HepG2 (cell line): Measurements from ENCODE around the gene CMAS. TPM values are rescaled to one million over a fixed set of nuclear protein-coding genes. Genes with fewer than 3 reads are reported as not detected.

ENCODE experiments used
- ATAC-seq: fragments of 200-7000 bp; cut with Tn5 transposase; 3 replicates; pipeline ENCODE4 v1.9.1; 2020; ENCODE audit warnings: mild to moderate bottlenecking, moderate library complexity
- BruUV-seq: library from RNA; stranded (reverse); fragments of 400-500 nt; replicated peaks from 2 replicates; lab custom pipeline; 2021; lab: Mats Ljungman, UMichigan
- CTCF ChIA-PET: fragments of 300-600 bp; formaldehyde crosslinking; extraction: SDS; loops from one replicate; lab custom pipeline; 2021; ENCODE audit warnings: low total read pairs, inconsistent platforms, low intra/inter-chr PET ratio; lab: Yijun Ruan, JAX
- POLR2A ChIA-PET: fragments of 350-600 bp; sonication (Branson Sonifier 250); formaldehyde crosslinking; loops from one replicate; lab custom pipeline; 2020; ENCODE audit warnings: antibody characterized with exemption, inconsistent platforms; lab: Yijun Ruan, JAX
- DNase-seq: peaks from one replicate; pipeline ENCODE4 v3.0.0-alpha.2; 2015; ENCODE audit warnings: low spot score
- FAIRE-seq: peaks from 3 replicates; lab custom pipeline; 2011; peaks lifted over from hg19 to GRCh38; lab: Jason Lieb, UNC
- H2AFZ ChIP-seq: one replicate; pipeline ENCODE4 v1.6.1; 2011; ENCODE audit warnings: low read length, inconsistent platforms
- H3K27ac ChIP-seq: fragments of 300-600 bp; 3 replicates; pipeline ENCODE4 v1.8.0; 2011; ENCODE audit warnings: mixed run types, mild to moderate bottlenecking, mixed read lengths, low read length, inconsistent platforms; ENCODE audit not compliant: insufficient read depth; ENCODE audit errors: extremely low read length
- H3K27me3 ChIP-seq, 2 experiments: fragments of 200-600 bp in 1 of 2; 2 replicates in 1 of 2; 3 replicates in 1 of 2; pipeline versions ENCODE4 v1.6.0 to v1.8.0; 2011; ENCODE audit warnings: low read length in 2 of 2, mild to moderate bottlenecking in 2 of 2, moderate library complexity in 2 of 2, inconsistent platforms in 1 of 2; ENCODE audit not compliant: insufficient read depth in 2 of 2, control insufficient read depth in 1 of 2
- H3K36me3 ChIP-seq, 2 experiments: fragments of 200-600 bp in 1 of 2; replicated peaks in 1 of 2; 2 replicates in 1 of 2; 3 replicates in 1 of 2; pipeline versions ENCODE4 v1.5.1 to v1.8.0; 2011; ENCODE audit warnings: low read length in 2 of 2, inconsistent platforms in 1 of 2; ENCODE audit not compliant: insufficient read depth in 2 of 2, control insufficient read depth in 1 of 2
- H3K4me1 ChIP-seq: 2 replicates; pipeline ENCODE4 v1.5.1; 2012; ENCODE audit warnings: low read length, inconsistent platforms; ENCODE audit not compliant: insufficient read depth
- H3K4me2 ChIP-seq: 2 replicates; pipeline ENCODE4 v1.6.0; 2011; ENCODE audit warnings: low read depth, low read length, inconsistent platforms
- H3K4me3 ChIP-seq, 3 experiments: fragments of 200-600 bp in 1 of 3; sonication (generic), shearing (Covaris generic) in 1 of 3; replicated peaks in 1 of 3; 2 replicates each; pipeline ENCODE4 v1.5.1; 2011 to 2016; ENCODE audit warnings: low read length in 3 of 3, inconsistent platforms in 2 of 3, low read depth in 2 of 3, mild to moderate bottlenecking in 2 of 3, control low read depth in 1 of 3, mixed read lengths in 1 of 3; ENCODE audit not compliant: insufficient read depth in 1 of 3
- H3K79me2 ChIP-seq: one replicate; pipeline ENCODE4 v1.6.1; 2011; ENCODE audit warnings: low read length, inconsistent platforms; ENCODE audit not compliant: insufficient read depth
- H3K9ac ChIP-seq: 2 replicates; pipeline ENCODE4 v1.6.0; 2011; ENCODE audit warnings: mild to moderate bottlenecking, low read depth, low read length, inconsistent platforms; ENCODE audit not compliant: insufficient read depth
- H3K9me3 ChIP-seq: 2 replicates; pipeline ENCODE4 v1.5.1; 2012; ENCODE audit warnings: mild to moderate bottlenecking, low read length
- H4K20me1 ChIP-seq: 2 replicates; pipeline ENCODE4 v1.6.0; 2011; ENCODE audit warnings: inconsistent platforms, mild to moderate bottlenecking, low read length, moderate library complexity; ENCODE audit not compliant: insufficient read depth
- ATM ChIP-seq: fragments of 450-650 bp; IDR thresholded peaks from 2 replicates; pipeline ENCODE4 v1.7.1; 2017; ENCODE audit warnings: mild to moderate bottlenecking, borderline replicate concordance
- CEBPB ChIP-seq: IDR thresholded peaks from 2 replicates; pipeline ENCODE4 v1.6.1; 2011; ENCODE audit warnings: low read depth, low read length, improper control_type of control experiment, borderline replicate concordance
- CENPBD1 ChIP-seq: sonication (generic); formaldehyde crosslinking; IDR thresholded peaks from 2 replicates; pipeline ENCODE4 v1.8.0; 2022; ENCODE audit warnings: missing genetic modification reagents, low read depth, mild to moderate bottlenecking, borderline replicate concordance
- GMEB2 ChIP-seq: IDR thresholded peaks from 2 replicates; pipeline ENCODE4 v1.6.1; 2016; ENCODE audit warnings: missing biosample characterization, missing genetic modification reagents, low read depth
- IRF9 ChIP-seq: sonication (generic); formaldehyde crosslinking; IDR thresholded peaks from 2 replicates; pipeline ENCODE4 v1.8.0; 2022; ENCODE audit warnings: missing genetic modification reagents, mild to moderate bottlenecking, borderline replicate concordance
- MIER2 ChIP-seq: IDR thresholded peaks from 2 replicates; pipeline ENCODE4 v1.6.1; 2016; ENCODE audit warnings: missing biosample characterization, missing genetic modification reagents
- MYC ChIP-seq: sonication (generic); formaldehyde crosslinking; IDR thresholded peaks from 2 replicates; pipeline ENCODE4 v1.9.0; 2021; ENCODE audit warnings: missing genetic modification reagents, borderline replicate concordance
- MZF1 ChIP-seq: sonication (generic); formaldehyde crosslinking; IDR thresholded peaks from 2 replicates; pipeline ENCODE4 v1.8.1; 2023; ENCODE audit warnings: mild to moderate bottlenecking, missing genetic modification reagents, borderline replicate concordance
- RORA ChIP-seq: sonication (generic); formaldehyde crosslinking; IDR thresholded peaks from 2 replicates; pipeline ENCODE4 v1.5.0; 2020; ENCODE audit warnings: mild to moderate bottlenecking, missing genetic modification reagents, moderate library complexity
- SNAPC2 ChIP-seq: sonication (generic); formaldehyde crosslinking; IDR thresholded peaks from 2 replicates; pipeline ENCODE4 v1.8.1; 2022; ENCODE audit warnings: mild to moderate bottlenecking, missing genetic modification reagents
- ZBTB2 ChIP-seq: sonication (generic); formaldehyde crosslinking; IDR thresholded peaks from 2 replicates; pipeline ENCODE4 v1.8.0; 2022; ENCODE audit warnings: low read depth, missing genetic modification reagents
- ZBTB49 ChIP-seq: sonication (generic); formaldehyde crosslinking; IDR thresholded peaks from 2 replicates; pipeline ENCODE4 v1.4.0; 2020; ENCODE audit warnings: missing genetic modification reagents, borderline replicate concordance
- ZBTB7A ChIP-seq: sonication (generic); formaldehyde crosslinking; IDR thresholded peaks from 2 replicates; pipeline ENCODE4 v1.8.0; 2022; ENCODE audit warnings: mild to moderate bottlenecking, missing genetic modification reagents
- ZFP36L1 ChIP-seq: sonication (generic); formaldehyde crosslinking; IDR thresholded peaks from 2 replicates; pipeline ENCODE4 v1.8.0; 2022; ENCODE audit warnings: mild to moderate bottlenecking, missing genetic modification reagents, moderate library complexity
- ZKSCAN8 ChIP-seq: IDR thresholded peaks from 2 replicates; pipeline ENCODE4 v1.6.1; 2016; ENCODE audit warnings: borderline replicate concordance, missing genetic modification reagents, missing compliant biosample characterization
- ZNF468 ChIP-seq: sonication (generic); formaldehyde crosslinking; IDR thresholded peaks from 2 replicates; pipeline ENCODE4 v1.8.0; 2022; ENCODE audit warnings: mild to moderate bottlenecking, moderate library complexity, missing genetic modification reagents
- ZNF839 ChIP-seq: sonication (generic); formaldehyde crosslinking; IDR thresholded peaks from 2 replicates; pipeline ENCODE4 v1.4.0; 2020; ENCODE audit warnings: missing genetic modification reagents, mild to moderate bottlenecking, borderline replicate concordance
- WGBS: methylation state at CpG from one replicate; pipeline ENCODE4 v1.1.6; 2017; ENCODE audit warnings: low lambda C conversion rate; 5-methylcytosine and 5-hydroxymethylcytosine counted together
- in situ Hi-C: cut with HindIII; loops from 2 replicates; pipeline ENCODE4 v1.10.0; 2017; ENCODE audit warnings: low pct_unique_long_range_greater_than_20kb; ENCODE audit not compliant: extremely low pct_ligation_motif_present
- intact Hi-C: fragments of 100-400 bp; cut with micrococcal nuclease; formaldehyde crosslinking; loops from one replicate; pipeline ENCODE4 v1.10.0; 2022; ENCODE audit not compliant: unreplicated experiment
- polyA plus RNA-seq, 8 experiments: library from polyadenylated mRNA; depleted of rRNA in 3 of 8; stranded (reverse) in 7 of 8; unstranded in 1 of 8; fragments of >200 nt; fragmentation: Illumina TruSeq in 4 of 8; extraction: Trizol in 4 of 8; gene quantifications; 2 replicates each; pipeline versions ENCODE4 v1.2.1 to v1.2.3, GENCODE V29; 2011 to 2016; ENCODE audit warnings: low read depth in 4 of 8, missing spikeins in 1 of 8, mixed read lengths in 1 of 8; ENCODE audit not compliant: insufficient read depth in 1 of 8
- total RNA-seq, 5 experiments: library from RNA; depleted of rRNA; stranded (reverse); fragments of >200 nt; fragmentation: Illumina TruSeq; extraction: Trizol; gene quantifications; 2 replicates each; pipeline ENCODE4 v1.2.3, GENCODE V29; 2016; ENCODE audit warnings: low read depth in 1 of 5

The CMAS gene
- total and polyA plus RNA-seq, 2 of the 13 experiments (the other 11 are each of a cell fraction or from before 2014, with no cell fraction given): 14.0 to 21.3 TPM

GRCh38 chr12:22088886-22089285, 42.9 kb downstream of the CMAS start:
- POLR2A ChIA-PET: no interaction called here
- no peak for FAIRE-seq
- Histone ChIP-seq H3K4me2 (no peak overlapping the region), H3K4me1 (no peaks in the 10 kb centered on the region), H3K27me3 (no peaks in the 10 kb centered on the region; a peak in 1 of 5 replicates), H3K9ac (no peak overlapping the region), H3K4me3 (no peak overlapping the region), H3K9me3 (no peaks in the 10 kb centered on the region), H3K36me3 (no peaks in the 10 kb centered on the region), H4K20me1 (no peaks in the 10 kb centered on the region), H2AFZ (no peak overlapping the region), H3K27ac (no peak overlapping the region), H3K79me2 (no peaks in the 10 kb centered on the region)
- 0% methylated on average over 2 of the region's 2 CpGs for WGBS
- intact Hi-C loops (no loop called here), in situ Hi-C loops (no loop called here)
- ATAC-seq: no peak
- CTCF ChIA-PET: no interaction called here
- no TSS peak for BruUV-seq
- TF ChIP-seq IRF9 (CRISPR knock-in tag) (no peak), ZFP36L1 (CRISPR knock-in tag) (no peak), GMEB2 (no peak), RORA (no peak), CEBPB (no peak), ZNF839 (CRISPR knock-in tag) (no peak), ZBTB49 (no peak), CENPBD1 (CRISPR knock-in tag) (no peak), ZBTB2 (CRISPR knock-in tag) (no peak), MIER2 (CRISPR knock-in tag) (no peak), ATM (no peak), SNAPC2 (no peak), ZNF468 (CRISPR knock-in tag) (no peak), ZKSCAN8 (CRISPR knock-in tag) (no peak), ZBTB7A (no peak), MZF1 (CRISPR knock-in tag) (no peak), MYC (CRISPR knock-in tag) (no peak)
- no peak for DNase-seq
